Colonic mucosa (tissue), 4 donors: Measurements from ENCODE around the gene ZMYM4. TPM values are rescaled to one million over a fixed set of nuclear protein-coding genes. Genes with fewer than 3 reads are reported as not detected.

Source experiments
- DNase-seq: peaks from one replicate; pipeline ENCODE4 v3.0.0-alpha.2; 2020
- H3K27ac ChIP-seq: fragments of 200-600 bp; one replicate; pipeline ENCODE4 v1.8.0; 2021
- H3K27me3 ChIP-seq: fragments of 200-600 bp; one replicate; pipeline ENCODE4 v1.8.0; 2021
- H3K36me3 ChIP-seq: fragments of 200-600 bp; one replicate; pipeline ENCODE4 v1.8.0; 2021
- H3K4me1 ChIP-seq: fragments of 200-600 bp; one replicate; pipeline ENCODE4 v1.8.0; 2021; ENCODE audit warnings: mild to moderate bottlenecking
- H3K4me3 ChIP-seq: fragments of 200-600 bp; one replicate; pipeline ENCODE4 v1.8.0; 2021
- H3K9ac ChIP-seq, 2 donors: one replicate each; pipeline ENCODE4 v1.7.0; 2013; ENCODE audit warnings: control low read depth in 2 of 2, low read depth in 2 of 2, low read length in 2 of 2
- H3K9me3 ChIP-seq: fragments of 200-600 bp; one replicate; pipeline ENCODE4 v1.8.0; 2021
- CTCF ChIP-seq: fragments of 200-600 bp; IDR thresholded peaks from one replicate; pipeline ENCODE4 v1.8.0; 2022; ENCODE audit warnings: antibody characterized with exemption, mild to moderate bottlenecking
- intact Hi-C: fragments of 100-400 bp; cut with DNase I; formaldehyde crosslinking; loops from one replicate; pipeline ENCODE4 v1.14.1; 2022
- total RNA-seq, 2 donors: library from RNA; stranded (reverse); fragmentation: NEBNext Ultra II Directional in 1 of 2; extraction: Animal tissue kit (Norgen Biotek cat#: 25700) in 1 of 2; gene quantifications; one replicate each; pipeline ENCODE4 v1.2.1, GENCODE V29; 2021
- donor health status: healthy.
- donor health status: DM: no; HTN: no; CAD: no.
- donor health status: DM: no; HTN: no; CAD: no.

ZMYM4 gene
- total RNA-seq, 2 donors from 2014 or later = 25.9 to 31.8 TPM

GRCh38 chr1:35437200-35437599 is 168.7 kb downstream of the ZMYM4 start:
- no peak for DNase-seq
- no peak for TF ChIP-seq CTCF
- Histone ChIP-seq H3K36me3 (peaks cover 23% of the 10 kb centered on the region), H3K27me3 (no peaks in the 10 kb centered on the region), H3K9ac (no peak overlapping the region), H3K27ac (no peak overlapping the region), H3K4me3 (no peak overlapping the region), H3K4me1 (no peaks in the 10 kb centered on the region), H3K9me3 (no peaks in the 10 kb centered on the region)
- intact Hi-C loops = no loop called here

DNA sequence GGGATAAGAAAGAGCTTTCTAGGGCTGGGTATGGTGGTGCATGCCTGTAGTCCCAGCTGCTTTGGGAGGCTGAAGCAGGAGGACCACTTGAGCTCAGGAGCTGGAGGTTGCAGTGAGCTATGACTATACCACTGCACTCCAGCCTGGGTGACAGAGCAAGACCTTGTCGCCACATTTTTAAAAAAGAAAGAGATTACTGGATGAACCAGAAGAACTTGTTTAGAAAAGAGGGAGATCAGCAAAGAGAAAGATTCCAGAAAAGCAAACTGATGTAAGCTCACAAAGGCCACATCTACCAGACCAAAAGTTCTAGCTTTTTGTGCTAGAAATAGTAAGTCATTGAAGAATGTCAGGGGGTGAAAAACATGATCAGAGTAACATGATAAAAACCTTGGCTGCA is 171.1 kb downstream of the ZMYM4 start:
- no peak for DNase-seq
- Histone ChIP-seq H3K36me3 (peaks cover 26% of the 10 kb centered on the region), H3K27me3 (no peaks in the 10 kb centered on the region), H3K27ac (no peak overlapping the region), H3K4me1 (no peaks in the 10 kb centered on the region), H3K4me3 (no peak overlapping the region), H3K9me3 (no peaks in the 10 kb centered on the region), H3K9ac (no peak overlapping the region)
- TF ChIP-seq CTCF = no peak
- intact Hi-C loops = no loop called here

GRCh38 chr1:35441926-35442579 is 173.5 kb downstream of the ZMYM4 start:
- H3K27me3 ChIP-seq = no peaks in the 10 kb centered on the region
- no peak overlapping the region for H3K4me3 ChIP-seq
- no peaks in the 10 kb centered on the region for H3K4me1 ChIP-seq
- H3K9ac ChIP-seq = no peak overlapping the region
- no peak for DNase-seq
- peaks cover 15% of the 10 kb centered on the region for H3K36me3 ChIP-seq
- no peak overlapping the region for H3K27ac ChIP-seq
- TF ChIP-seq CTCF = no peak
- intact Hi-C loops = no loop called here
- H3K9me3 ChIP-seq = no peaks in the 10 kb centered on the region

DNA sequence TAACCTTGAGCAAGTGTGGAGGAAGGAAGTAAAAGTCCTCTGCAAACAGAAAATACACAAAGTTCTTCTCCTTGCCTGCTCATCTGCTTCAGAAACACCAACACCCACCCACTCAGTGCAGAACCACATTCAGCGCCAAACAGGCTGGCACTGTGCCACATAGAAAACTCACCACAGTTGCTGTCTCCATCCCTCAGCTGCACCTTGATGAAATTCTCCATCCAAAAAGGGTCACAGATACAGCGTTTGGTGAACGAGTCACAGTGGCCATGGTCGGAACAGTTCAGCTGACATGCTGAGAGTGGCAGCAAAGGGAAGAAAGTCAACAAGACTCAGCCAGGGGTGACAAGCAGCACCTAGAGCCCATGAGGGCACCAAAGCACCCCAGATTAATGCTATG is 174.2 kb downstream of the ZMYM4 start:
- H3K9me3 ChIP-seq = no peaks in the 10 kb centered on the region
- DNase-seq = no peak
- TF ChIP-seq CTCF = no peak
- H3K27ac ChIP-seq = no peak overlapping the region
- no peak overlapping the region for H3K9ac ChIP-seq
- H3K4me3 ChIP-seq = no peak overlapping the region
- no peaks in the 10 kb centered on the region for H3K27me3 ChIP-seq
- no peaks in the 10 kb centered on the region for H3K4me1 ChIP-seq
- peaks cover 17% of the 10 kb centered on the region for H3K36me3 ChIP-seq
- intact Hi-C loops = no loop called here

DNA sequence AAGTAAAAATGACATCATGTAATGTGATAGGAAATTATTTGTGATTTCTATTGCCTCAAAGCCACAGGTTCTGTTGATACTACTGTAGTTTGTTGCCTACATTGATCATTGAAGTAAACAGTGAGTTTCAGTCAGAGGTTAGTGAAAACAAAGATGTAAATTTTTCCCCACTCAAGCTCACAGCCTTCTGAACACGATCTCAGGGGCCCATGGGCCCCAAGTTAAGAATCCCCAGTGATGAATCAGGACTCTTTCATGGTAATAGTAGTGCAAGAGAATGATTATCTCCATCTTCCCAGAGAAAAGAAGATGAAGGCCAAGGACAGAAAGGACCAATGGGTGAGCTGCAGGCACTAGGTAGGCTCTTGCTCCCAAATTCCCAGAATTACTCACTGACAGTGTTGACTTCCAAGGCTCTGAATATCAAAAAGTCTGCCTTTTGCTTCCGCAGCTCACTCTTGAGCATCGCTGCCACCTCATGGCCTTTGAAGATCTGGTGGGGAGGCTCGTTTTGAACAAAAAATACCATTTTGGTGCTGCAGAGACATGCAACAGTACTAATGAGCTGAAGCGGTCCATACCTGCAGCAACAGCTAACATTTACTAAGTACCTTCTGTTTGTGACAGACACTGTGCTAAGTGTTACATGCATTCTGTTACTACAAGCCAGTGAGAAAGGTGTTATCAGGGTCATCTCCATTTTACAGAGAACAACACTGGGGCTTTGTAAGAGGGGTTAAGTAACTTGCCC is 175.4 kb downstream of the ZMYM4 start:
- Histone ChIP-seq H3K27me3 (no peaks in the 10 kb centered on the region), H3K27ac (no peak overlapping the region), H3K9me3 (no peaks in the 10 kb centered on the region), H3K9ac (no peak overlapping the region), H3K4me3 (no peak overlapping the region), H3K36me3 (peaks cover 19% of the 10 kb centered on the region), H3K4me1 (no peaks in the 10 kb centered on the region)
- TF ChIP-seq CTCF = no peak
- intact Hi-C loops = no loop called here
- DNase-seq = no peak
